Mesendoderm (in vitro differentiated cells): Measurements from ENCODE around the gene CBFB.
"Not testable (repeated sequence)": the region's sequence is repeated elsewhere in the genome, so short reads cannot be mapped to it uniquely, and the experiment has no call there.

ENCODE experiments used
- DNase-seq: peaks from one replicate; pipeline ENCODE4 v3.0.0; 2013
- H2AK5ac ChIP-seq: 2 replicates; pipeline ENCODE4 v1.6.1; 2013; ENCODE audit warnings: low read length, inconsistent platforms
- H2BK120ac ChIP-seq: 2 replicates; pipeline ENCODE4 v1.6.1; 2013; ENCODE audit warnings: low read depth, mild to moderate bottlenecking, low read length, moderate library complexity, mixed read lengths
- H2BK15ac ChIP-seq: replicated peaks from 2 replicates; pipeline ENCODE4 v1.6.1; 2013; ENCODE audit warnings: low read depth, mild to moderate bottlenecking, moderate library complexity
- H2BK5ac ChIP-seq: 2 replicates; pipeline ENCODE4 v1.6.1; 2013; ENCODE audit warnings: low read length, inconsistent platforms
- H3K18ac ChIP-seq: 2 replicates; pipeline ENCODE4 v1.6.1; 2013; ENCODE audit warnings: mild to moderate bottlenecking, low read length, mixed read lengths
- H3K23ac ChIP-seq: one replicate; pipeline ENCODE4 v1.6.1; 2013; ENCODE audit warnings: low read length
- H3K27ac ChIP-seq: 2 replicates; pipeline ENCODE4 v1.5.1; 2013; ENCODE audit warnings: low read depth, mild to moderate bottlenecking, inconsistent platforms, low read length, moderate library complexity
- H3K27me3 ChIP-seq: 2 replicates; pipeline ENCODE4 v1.6.1; 2013; ENCODE audit warnings: low read length, control low read depth, mild to moderate bottlenecking, inconsistent platforms; ENCODE audit not compliant: insufficient read depth, poor library complexity
- H3K36me3 ChIP-seq: 2 replicates; pipeline ENCODE4 v1.6.1; 2013; ENCODE audit warnings: low read length, inconsistent platforms; ENCODE audit not compliant: control insufficient read depth, insufficient read depth
- H3K4ac ChIP-seq: one replicate; pipeline ENCODE4 v1.6.1; 2013; ENCODE audit warnings: low read depth, mild to moderate bottlenecking, low read length, moderate library complexity
- H3K4me1 ChIP-seq: 2 replicates; pipeline ENCODE4 v1.6.1; 2013; ENCODE audit warnings: low read depth, low read length, inconsistent platforms; ENCODE audit not compliant: control insufficient read depth
- H3K4me2 ChIP-seq: 2 replicates; pipeline ENCODE4 v1.6.1; 2013; ENCODE audit warnings: low read length
- H3K4me3 ChIP-seq: 2 replicates; pipeline ENCODE4 v1.5.1; 2013; ENCODE audit warnings: mild to moderate bottlenecking, low read length
- H3K56ac ChIP-seq: one replicate; pipeline ENCODE4 v1.6.1; 2013; ENCODE audit warnings: low read length
- H3K79me1 ChIP-seq: 2 replicates; pipeline ENCODE4 v1.6.1; 2013; ENCODE audit warnings: low read length, inconsistent platforms
- H3K79me2 ChIP-seq: 2 replicates; pipeline ENCODE4 v1.6.1; 2013; ENCODE audit warnings: mild to moderate bottlenecking, low read length; ENCODE audit not compliant: control insufficient read depth, insufficient read depth
- H3K9ac ChIP-seq: 2 replicates; pipeline ENCODE4 v1.6.1; 2013; ENCODE audit warnings: low read length, inconsistent platforms
- H4K5ac ChIP-seq: one replicate; pipeline ENCODE4 v1.6.1; 2013; ENCODE audit warnings: low read length
- H4K8ac ChIP-seq: one replicate; pipeline ENCODE4 v1.6.1; 2013; ENCODE audit warnings: low read depth, mild to moderate bottlenecking, control low read depth, low read length, moderate library complexity
- WGBS: extraction: QIAGEN DNeasy Blood & Tissue Kit; methylation state at CpG from one replicate; pipeline ENCODE4 v1.1.7; 2013; ENCODE audit warnings: low lambda C conversion rate, missing lambda C conversion rate; ENCODE audit not compliant: insufficient coverage; ENCODE audit errors: extremely low coverage; 5-methylcytosine and 5-hydroxymethylcytosine counted together

Gene CBFB

DNA sequence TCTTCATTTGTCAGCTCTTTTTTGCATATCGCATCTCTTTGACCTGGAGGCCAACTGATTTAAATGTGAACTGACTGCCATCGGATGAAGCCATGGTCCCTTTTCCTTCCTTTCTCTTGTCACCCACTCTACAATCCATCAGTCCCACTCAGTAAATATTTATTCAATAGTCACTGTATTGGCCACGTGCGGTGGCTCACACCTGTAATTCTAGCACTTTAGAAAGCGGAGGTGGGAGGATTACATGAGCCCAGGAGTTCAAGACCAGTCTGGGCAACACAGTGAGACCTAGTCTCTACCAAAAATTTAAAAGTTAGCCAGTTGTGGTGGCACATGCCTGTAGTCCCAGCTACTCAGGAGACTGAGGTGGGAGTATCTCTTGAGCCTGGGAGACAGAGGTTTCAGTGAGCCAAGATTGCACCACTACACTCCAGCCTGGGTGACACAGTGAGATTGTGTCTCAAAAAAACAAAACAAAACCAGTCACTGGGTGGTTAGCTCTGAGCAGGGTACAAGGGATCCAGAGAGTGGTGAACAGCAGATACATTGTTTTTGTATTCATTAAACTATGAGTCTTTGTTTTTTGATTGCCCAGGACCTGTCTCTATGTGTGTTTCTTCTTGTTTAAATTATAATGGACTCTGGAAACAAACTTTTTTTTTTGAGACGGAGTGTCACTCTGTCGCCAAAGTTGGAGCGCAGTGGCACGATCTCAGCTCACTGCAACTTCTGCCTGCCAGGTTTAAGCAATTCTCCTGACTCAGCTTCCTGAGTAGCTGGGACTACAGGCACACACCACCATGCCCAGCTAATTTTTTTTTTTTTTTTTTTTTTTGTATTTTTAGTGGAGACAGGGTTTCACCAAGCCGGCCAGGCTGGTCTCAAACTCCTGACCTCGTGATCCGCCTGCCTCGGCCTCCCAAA is 87.7 kb downstream of the CBFB start:
- no peak overlapping the region for H3K56ac ChIP-seq
- no peak overlapping the region for H2BK15ac ChIP-seq
- H3K4me2 ChIP-seq = no peak overlapping the region
- no peak overlapping the region for H4K5ac ChIP-seq
- no peak overlapping the region for H3K18ac ChIP-seq
- H3K79me1 ChIP-seq = peaks cover 21% of the 10 kb centered on the region
- H4K8ac ChIP-seq = no peak overlapping the region
- no peak overlapping the region for H2BK5ac ChIP-seq
- no peak overlapping the region for H2AK5ac ChIP-seq
- DNase-seq = no peak
- peaks cover 2% of the 10 kb centered on the region for H3K36me3 ChIP-seq
- H3K4me1 ChIP-seq = no peaks in the 10 kb centered on the region
- WGBS = no CpG with 5 or more reads among the region's 13 CpGs
- no peak overlapping the region for H3K4me3 ChIP-seq
- no peaks in the 10 kb centered on the region for H3K27me3 ChIP-seq
- no peak overlapping the region for H3K4ac ChIP-seq
- H3K23ac ChIP-seq = no peak overlapping the region
- peaks cover 18% of the 10 kb centered on the region for H3K79me2 ChIP-seq
- H3K9ac ChIP-seq = no peak overlapping the region
- H2BK120ac ChIP-seq = no peak overlapping the region
- no peak overlapping the region for H3K27ac ChIP-seq

DNA sequence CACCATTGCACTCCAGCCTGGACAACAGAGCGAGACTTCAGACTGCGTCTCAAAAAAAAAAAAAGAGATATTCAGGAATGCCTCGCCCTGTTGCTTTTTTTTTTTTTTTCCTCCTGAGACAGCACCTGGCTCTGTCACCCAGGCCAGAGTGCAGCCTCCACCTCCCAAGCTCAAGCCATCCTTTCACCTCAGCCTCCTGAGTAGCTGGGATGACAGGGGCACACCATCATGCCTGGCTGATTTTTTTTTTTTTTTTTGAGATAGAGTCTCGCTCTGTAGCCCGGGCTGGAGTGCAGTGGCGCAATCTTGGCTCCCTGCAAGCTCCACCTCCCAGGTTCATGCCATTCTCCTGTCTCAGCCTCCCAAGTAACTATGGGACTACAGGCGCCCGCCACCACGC is 88.8 kb downstream of the CBFB start:
- H4K5ac ChIP-seq = no peak overlapping the region
- no peak overlapping the region for H3K4me3 ChIP-seq
- no peaks in the 10 kb centered on the region for H3K27me3 ChIP-seq
- no peak overlapping the region for H3K56ac ChIP-seq
- peaks cover 17% of the 10 kb centered on the region for H3K79me1 ChIP-seq
- H2BK5ac ChIP-seq = no peak overlapping the region
- no peaks in the 10 kb centered on the region for H3K4me1 ChIP-seq
- H3K9ac ChIP-seq = no peak overlapping the region
- no peak overlapping the region for H2BK15ac ChIP-seq
- H3K18ac ChIP-seq = no peak overlapping the region
- H3K4me2 ChIP-seq = no peak overlapping the region
- H2BK120ac ChIP-seq = no peak overlapping the region
- no peak overlapping the region for H3K27ac ChIP-seq
- no peak overlapping the region for H4K8ac ChIP-seq
- WGBS = no CpG with 5 or more reads among the region's 9 CpGs
- no peak overlapping the region for H3K4ac ChIP-seq
- no peak overlapping the region for H2AK5ac ChIP-seq
- H3K36me3 ChIP-seq = peaks cover 2% of the 10 kb centered on the region
- no peak for DNase-seq
- peaks cover 10% of the 10 kb centered on the region for H3K79me2 ChIP-seq
- H3K23ac ChIP-seq = no peak overlapping the region

DNA sequence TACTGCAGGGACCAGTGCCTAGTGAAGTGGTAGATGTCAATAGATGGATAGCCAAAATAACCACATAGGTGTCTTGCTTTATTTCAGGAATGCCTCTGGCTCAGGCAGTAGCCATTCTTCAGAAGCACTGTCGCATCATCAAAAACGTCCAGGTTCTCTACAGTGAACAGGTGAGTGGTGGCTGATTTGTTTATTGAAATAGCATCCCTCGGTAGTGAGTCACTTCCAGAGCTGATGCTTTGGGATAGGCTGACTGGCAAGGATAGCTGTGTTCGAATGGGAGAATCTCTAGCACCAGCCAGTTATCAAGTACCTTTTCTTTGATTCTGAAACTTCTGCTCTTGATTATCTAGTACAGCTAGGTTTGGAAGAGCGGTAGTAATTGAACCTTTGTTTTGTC is 91.1 kb downstream of the CBFB start:
- Histone ChIP-seq H2BK5ac (no peak overlapping the region), H3K4me3 (no peak overlapping the region), H3K79me1 (peaks cover 8% of the 10 kb centered on the region), H3K79me2 (peaks cover 2% of the 10 kb centered on the region), H3K56ac (no peak overlapping the region), H3K18ac (no peak overlapping the region), H3K4me2 (no peak overlapping the region), H3K27ac (no peak overlapping the region), H2AK5ac (no peak overlapping the region), H3K9ac (no peak overlapping the region), H4K8ac (no peak overlapping the region), H3K27me3 (no peaks in the 10 kb centered on the region), H3K23ac (no peak overlapping the region), H2BK15ac (no peak overlapping the region), H4K5ac (no peak overlapping the region), H3K4ac (no peak overlapping the region), H3K4me1 (no peaks in the 10 kb centered on the region), H2BK120ac (no peak overlapping the region), H3K36me3 (peaks cover 2% of the 10 kb centered on the region)
- no CpG with 5 or more reads among the region's 5 CpGs for WGBS
- no peak for DNase-seq

DNA sequence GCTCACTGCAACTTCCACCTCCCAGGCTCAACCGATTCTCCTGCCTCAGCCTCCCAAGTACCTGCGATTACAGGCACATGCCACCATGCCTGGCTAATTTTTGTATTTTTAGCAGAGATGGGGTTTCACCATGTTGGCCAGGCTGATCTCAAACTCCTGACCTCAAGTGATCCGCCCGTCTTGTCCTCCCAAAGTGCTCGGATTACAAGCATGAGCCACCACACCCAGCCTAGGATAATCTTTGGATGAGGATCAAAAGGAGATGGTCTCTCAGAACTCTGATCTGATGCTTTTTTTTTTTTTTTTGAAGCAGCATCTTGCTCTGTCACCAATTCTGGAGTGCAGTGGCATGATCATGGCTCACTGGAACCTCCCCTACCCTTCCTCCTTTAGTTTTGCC is 93.8 kb downstream of the CBFB start:
- H3K4me2 ChIP-seq, H3K27ac ChIP-seq, H3K79me2 ChIP-seq, H3K79me1 ChIP-seq, H3K4me3 ChIP-seq, H3K27me3 ChIP-seq, H3K56ac ChIP-seq, H3K23ac ChIP-seq, H2BK120ac ChIP-seq, H3K18ac ChIP-seq, H4K8ac ChIP-seq, H2AK5ac ChIP-seq, H3K4ac ChIP-seq, H3K9ac ChIP-seq, H2BK15ac ChIP-seq, DNase-seq, H4K5ac ChIP-seq, H3K36me3 ChIP-seq, H2BK5ac ChIP-seq, H3K4me1 ChIP-seq: not testable (repeated sequence)
- no CpG with 5 or more reads among the region's 5 CpGs for WGBS

DNA sequence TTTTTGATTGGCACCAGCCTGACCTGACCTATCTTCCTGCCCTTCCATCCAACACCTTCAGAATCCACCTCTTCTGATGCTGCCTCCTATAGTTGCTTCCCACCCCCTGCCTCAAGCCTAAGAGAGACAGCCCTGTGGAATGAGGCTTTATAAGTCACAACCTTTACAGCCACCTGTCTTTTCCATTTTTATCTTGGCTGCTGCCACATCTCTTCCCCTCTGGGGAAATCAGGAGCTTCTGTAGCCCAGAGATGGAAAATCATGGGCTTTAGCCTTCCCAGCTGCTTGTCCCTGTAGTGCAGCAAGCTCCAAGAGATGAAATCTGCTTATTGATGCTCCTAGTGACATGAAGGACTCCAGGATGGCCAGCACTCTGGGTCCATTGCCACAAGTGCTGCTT is 99.5 kb downstream of the CBFB start:
- no peak overlapping the region for H2BK15ac ChIP-seq
- no peaks in the 10 kb centered on the region for H3K27me3 ChIP-seq
- no peaks in the 10 kb centered on the region for H3K4me1 ChIP-seq
- H2BK5ac ChIP-seq = no peak overlapping the region
- no peak for DNase-seq
- no peak overlapping the region for H3K4ac ChIP-seq
- peaks cover 7% of the 10 kb centered on the region for H3K36me3 ChIP-seq
- H2BK120ac ChIP-seq = no peak overlapping the region
- no peak overlapping the region for H3K23ac ChIP-seq
- no peak overlapping the region for H4K5ac ChIP-seq
- H3K27ac ChIP-seq = no peak overlapping the region
- no peak overlapping the region for H2AK5ac ChIP-seq
- no peaks in the 10 kb centered on the region for H3K79me1 ChIP-seq
- H3K79me2 ChIP-seq = no peaks in the 10 kb centered on the region
- no peak overlapping the region for H4K8ac ChIP-seq
- H3K18ac ChIP-seq = no peak overlapping the region
- no peak overlapping the region for H3K9ac ChIP-seq
- H3K4me3 ChIP-seq = no peak overlapping the region
- H3K4me2 ChIP-seq = no peak overlapping the region
- no peak overlapping the region for H3K56ac ChIP-seq

DNA sequence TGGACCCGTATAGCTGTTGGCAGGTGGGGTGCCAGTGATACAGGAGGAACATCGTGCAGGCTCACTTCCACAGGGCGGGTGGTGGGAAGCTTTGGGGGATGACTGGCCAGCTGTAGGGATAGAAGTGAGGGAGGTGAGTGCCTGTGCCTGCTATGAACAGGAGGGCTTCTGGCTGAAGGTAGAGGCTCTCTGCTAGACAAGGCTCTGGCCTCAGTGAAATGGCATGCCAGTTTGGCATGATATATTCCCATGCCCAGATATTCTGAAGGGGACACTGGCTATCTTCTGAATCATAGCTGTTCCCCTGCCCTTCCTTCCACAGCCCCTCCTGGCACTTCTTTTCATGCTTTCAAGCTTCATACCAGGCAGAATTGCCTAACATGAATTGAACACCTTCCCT is 99.9 kb downstream of the CBFB start:
- DNase-seq = no peak
- Histone ChIP-seq H4K5ac (no peak overlapping the region), H4K8ac (no peak overlapping the region), H3K23ac (no peak overlapping the region), H3K27me3 (no peaks in the 10 kb centered on the region), H2BK5ac (no peak overlapping the region), H2AK5ac (no peak overlapping the region), H3K27ac (no peak overlapping the region), H2BK15ac (no peak overlapping the region), H3K4ac (no peak overlapping the region), H3K79me2 (no peaks in the 10 kb centered on the region), H3K36me3 (peaks cover 7% of the 10 kb centered on the region), H3K9ac (no peak overlapping the region), H3K4me2 (no peak overlapping the region), H3K4me1 (no peaks in the 10 kb centered on the region), H3K79me1 (no peaks in the 10 kb centered on the region), H2BK120ac (no peak overlapping the region), H3K56ac (no peak overlapping the region), H3K18ac (no peak overlapping the region), H3K4me3 (no peak overlapping the region)
- WGBS = no CpG with 5 or more reads among the region's 3 CpGs
